GM10847 (cell line): ENCODE results near the gene CSMD2.

Source experiments
- POLR2A ChIP-seq: IDR thresholded peaks from 2 replicates; pipeline ENCODE4 v1.6.1; 2011; ENCODE audit not compliant: insufficient read length; ENCODE audit errors: extremely low read depth

The CSMD2 gene

DNA sequence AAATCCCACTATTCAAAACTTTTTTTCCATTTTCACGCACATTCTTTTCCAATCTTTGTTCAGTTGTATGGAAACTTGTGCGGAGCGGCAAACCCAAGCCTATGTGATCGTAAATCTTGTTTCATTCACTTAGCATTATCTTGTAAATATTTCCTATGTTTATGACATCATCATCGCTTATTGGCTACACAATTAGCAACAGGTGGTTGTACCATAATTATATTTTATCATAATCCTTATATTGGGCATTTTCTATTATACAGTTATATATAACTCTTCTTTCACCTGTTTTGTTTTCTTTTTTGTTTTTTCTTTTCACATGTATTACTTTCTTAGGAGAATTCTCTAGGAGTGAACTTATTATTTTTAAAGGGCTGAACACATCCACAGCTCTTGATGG is 627.1 kb downstream of the CSMD2 start:
- TF ChIP-seq POLR2A: no peak

DNA sequence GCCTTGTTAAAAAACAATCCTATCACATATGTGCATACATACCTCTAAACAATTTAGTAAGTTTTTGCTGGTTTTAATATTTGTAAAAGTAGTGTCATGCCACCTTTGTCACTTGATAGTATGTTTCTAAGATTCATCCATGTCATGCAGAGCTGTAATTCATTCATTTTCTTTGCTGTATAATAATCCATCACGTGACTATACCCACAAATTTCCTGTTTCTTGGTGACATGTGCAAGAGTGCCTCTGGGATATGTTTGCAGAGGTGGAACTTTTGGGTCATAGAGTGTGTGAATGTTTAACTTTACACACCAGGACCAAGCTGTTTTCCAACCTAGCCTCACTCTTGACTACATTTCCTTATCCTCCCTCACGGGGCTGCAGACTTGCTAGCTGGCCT is 629.7 kb downstream of the CSMD2 start:
- TF ChIP-seq POLR2A: no peak

DNA sequence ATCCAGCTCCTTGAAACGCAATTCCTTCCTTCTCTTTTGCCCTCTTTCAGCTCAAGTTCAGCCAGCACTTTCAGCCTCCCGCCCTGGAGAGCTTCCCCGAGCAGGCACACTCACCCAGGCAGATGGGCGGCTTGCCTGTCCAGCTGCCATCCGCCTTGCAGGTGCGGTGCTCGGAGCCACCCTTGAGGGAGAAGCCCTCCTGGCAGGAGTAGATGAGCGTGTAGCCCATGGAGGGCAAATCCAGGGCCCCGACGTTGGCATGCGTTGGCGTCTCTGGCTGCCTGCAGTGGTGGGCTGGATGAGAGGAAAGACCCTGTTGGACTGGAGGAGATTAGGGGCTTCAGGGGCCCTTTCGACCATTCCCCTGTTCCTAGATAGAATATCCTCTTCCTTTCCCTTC is 632.1 kb downstream of the CSMD2 start:
- no peak for TF ChIP-seq POLR2A

DNA sequence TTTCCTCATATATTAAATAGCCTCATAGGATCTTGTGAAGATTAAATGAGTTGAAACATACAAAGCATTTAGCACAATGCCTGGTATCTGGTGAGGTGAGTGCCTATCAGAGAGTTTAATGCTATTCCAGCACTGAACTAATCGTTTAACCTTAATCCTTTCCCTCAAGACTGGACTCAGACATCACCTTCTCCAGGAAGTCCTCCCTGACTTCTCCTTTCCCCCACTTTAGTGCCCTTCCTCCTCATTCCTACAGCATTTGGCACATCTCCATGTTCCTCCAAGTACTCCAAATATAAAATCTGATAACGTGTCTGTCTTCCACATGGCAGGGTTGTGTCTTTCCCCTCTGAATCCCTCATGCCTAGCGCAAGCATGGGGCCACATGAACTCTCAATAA is 632.8 kb downstream of the CSMD2 start:
- no peak for TF ChIP-seq POLR2A

DNA sequence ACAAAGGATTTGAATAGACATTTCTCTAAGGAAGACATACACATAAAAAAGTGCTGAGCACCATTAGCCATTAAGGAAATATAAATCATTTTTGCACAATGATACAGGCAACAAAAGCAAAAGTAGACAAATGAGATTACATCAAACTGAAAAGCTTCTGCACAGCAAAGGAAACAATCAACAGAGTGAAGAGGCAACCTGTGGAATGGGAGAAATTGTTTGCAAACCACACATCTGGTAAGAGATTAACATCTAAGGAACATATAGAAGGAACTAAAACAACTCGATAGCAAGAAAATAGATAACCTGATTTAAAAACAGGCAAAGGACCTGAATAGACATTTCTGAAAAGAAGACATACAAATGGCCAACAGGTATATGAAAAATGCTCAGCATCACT is 635.1 kb downstream of the CSMD2 start:
- no peak for TF ChIP-seq POLR2A

DNA sequence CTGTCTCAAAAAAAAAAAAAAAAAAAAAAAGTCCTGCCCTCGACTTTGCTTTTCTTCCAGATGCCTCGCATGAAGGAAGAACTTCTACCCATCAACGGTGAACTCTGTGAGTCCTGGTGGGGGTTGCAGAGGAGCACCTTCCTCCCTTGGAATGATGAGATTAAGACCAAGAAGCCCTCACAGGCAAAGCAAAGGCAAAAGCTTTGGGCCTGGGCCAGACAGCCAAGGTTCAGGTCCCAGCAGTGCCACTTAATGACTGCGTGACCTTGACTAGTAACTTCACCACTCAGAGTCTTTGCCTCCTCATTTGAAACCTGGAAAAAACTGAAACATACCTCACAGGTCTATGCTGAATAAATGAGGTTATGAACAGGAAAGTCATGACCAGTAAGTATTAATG is 637.1 kb downstream of the CSMD2 start:
- TF ChIP-seq POLR2A: no peak

DNA sequence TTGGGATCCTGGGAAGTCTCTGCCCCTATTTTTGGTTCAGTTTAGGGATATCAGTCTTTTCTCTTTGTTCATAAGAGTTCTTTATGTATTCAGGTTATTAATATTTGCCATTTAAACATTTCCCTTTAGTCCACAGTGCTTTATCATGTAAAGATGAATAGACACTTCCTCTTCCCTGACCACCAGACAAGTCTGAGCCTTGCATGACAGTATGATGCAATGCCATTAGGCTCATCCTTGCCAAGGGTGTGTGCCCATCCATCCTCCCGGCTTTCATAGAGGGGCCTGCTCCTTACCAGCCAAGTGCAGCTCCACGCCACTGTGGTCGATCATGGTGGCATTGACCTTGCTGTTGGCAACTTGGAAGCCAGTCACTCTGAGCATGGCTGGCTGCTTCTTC is 640.4 kb downstream of the CSMD2 start:
- TF ChIP-seq POLR2A: no peak

DNA sequence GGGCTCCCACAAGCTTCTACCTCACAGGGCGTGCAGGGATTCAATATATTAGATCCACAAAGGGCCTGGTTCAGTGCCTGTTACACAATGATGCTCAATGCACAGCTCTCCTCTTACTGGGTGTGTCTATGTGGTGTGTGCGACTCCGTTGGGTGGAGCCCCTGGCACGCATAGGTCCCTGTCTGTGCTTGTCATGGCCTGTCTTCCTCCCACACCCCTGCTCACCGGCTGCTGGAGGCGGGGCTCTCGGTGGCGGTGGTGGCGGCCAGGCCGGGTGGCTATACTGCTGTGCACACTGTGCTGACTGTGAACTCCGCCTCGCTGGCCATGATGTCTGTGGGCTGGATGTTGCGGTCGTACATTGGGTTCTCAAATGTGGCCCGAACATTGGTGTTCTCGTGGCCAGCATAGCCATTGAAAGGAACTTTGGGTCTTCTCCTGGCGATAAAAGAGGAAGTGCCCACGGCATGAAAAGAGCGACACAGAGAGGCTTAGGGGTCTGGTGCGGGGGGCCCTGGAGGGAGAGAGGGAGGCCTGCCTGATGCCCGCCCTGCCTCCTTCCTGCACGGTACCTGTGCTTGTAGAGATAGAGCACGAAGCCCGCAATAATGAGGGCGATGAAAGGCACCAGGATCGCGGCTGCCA is 645.7 kb downstream of the CSMD2 start:
- no peak for TF ChIP-seq POLR2A

DNA sequence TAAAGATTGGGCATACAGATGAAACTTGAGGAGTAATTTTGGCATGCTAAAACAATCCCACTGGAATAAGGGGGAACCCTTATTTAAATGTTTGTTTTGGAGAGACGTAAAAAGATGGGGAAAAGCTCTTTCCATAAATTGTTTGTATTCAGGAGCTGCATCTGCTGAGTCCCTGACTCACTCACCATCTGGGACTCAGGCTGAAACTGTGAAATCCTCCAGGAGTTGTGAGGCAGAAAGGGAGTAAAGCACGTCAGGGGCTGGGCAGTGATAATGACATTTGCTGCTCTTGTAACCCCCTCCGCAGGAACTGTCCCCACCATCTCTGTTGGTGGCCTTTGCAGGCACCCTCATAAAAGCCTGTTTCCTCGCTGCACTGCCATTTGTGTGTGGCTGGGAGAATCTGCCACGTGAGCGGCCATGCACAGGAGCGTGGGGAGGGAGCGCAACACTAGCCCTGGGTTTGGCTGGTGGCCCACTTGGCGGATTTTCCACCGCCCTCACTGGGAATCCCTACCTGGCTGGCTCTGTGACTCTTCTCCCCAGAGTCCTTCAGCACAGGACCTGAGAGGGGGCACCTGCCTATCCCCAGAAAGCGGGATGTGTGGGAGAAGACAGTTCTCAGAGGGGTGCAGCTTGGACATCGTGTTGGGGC is 647.3 kb downstream of the CSMD2 start:
- no peak for TF ChIP-seq POLR2A

DNA sequence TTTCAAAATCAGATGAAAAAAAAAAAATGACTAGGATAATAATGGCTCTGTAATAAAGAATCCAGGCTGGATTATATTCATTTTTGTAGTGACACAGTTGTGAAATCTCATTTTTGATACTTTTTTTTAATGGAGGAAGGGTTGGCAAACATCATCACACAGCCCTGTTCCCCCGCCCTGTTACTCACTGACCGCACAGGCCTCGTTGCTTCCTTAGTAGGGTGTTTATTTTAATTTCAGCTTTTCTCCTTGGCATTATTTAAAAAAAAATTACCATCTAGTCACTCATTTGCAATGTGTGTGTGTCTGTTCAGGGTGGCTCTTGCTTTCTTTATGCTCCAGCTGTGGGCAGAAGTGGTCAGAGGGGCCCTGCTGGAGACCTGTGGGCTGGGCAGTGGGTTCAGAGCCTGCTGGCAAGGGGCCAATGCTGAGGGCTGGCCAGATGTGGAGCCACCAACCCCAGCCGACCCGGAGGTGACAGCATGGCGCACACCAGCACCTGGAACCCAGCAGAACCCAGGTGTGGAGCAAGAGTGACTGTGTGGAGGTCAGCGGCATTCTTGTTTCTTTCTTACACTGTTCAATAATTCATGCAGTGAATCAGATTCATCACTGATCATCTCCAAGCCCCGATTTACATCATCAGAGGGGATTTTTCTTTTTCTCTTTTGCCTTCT is 648.0 kb downstream of the CSMD2 start:
- no peak for TF ChIP-seq POLR2A

DNA sequence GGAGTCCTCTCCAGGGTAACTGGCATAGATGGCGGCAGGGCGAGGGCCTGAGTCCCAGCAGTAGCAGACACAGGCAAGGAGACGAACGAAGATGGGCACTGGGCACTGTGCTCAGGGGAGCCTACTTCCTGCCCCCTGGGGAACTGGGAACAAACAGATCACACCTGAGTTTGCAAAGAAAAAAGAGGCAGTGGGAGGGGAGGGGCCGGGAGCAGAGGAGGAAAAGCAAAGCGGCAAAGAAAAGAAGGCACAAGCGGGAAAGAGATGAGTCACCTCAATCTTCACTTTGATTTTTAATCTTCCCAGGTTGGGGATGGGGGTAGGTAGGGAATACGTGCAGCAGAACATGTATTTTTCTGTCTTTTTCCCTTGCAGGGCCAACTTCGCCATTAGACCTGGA is 648.6 kb downstream of the CSMD2 start:
- no peak for TF ChIP-seq POLR2A

DNA sequence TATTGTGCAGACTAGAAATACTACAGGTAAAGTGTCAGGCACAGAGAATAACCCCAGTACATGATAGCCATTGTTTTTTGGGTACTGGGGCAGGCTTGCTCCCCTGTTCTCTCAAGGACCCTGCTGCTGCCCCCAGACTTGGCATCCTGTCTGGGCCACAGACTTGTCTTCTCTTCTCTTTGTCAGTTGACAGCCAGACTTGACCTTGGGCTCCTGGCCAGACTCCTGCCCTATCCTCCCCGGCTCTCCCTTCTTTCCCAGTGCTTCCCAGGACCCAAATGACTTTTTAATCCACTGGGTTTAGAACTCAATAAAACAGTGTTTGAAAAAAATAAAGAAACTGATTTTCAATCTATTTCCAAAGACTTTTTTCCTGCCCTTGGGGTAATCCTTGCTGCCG is 649.4 kb downstream of the CSMD2 start:
- TF ChIP-seq POLR2A: no peak

DNA sequence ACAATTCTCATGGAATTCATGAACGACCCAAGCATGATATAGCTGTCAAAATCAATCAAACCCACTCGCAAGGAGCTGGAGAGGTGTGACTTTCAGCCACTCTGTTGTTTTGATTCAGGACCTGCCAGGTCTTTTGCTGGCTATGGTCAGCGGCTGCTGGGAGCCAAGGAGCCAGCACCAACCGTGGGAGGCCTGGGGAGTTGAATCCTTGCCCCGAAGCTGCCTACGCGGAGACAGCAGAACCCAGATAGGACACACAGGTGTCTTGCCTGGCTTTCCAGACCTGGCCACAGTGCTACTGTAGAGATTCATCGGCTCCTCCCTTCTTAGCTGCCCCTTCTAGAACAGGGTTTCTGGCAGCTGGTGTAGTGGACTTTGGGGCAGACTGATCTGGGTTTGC is 649.9 kb downstream of the CSMD2 start:
- TF ChIP-seq POLR2A: no peak

DNA sequence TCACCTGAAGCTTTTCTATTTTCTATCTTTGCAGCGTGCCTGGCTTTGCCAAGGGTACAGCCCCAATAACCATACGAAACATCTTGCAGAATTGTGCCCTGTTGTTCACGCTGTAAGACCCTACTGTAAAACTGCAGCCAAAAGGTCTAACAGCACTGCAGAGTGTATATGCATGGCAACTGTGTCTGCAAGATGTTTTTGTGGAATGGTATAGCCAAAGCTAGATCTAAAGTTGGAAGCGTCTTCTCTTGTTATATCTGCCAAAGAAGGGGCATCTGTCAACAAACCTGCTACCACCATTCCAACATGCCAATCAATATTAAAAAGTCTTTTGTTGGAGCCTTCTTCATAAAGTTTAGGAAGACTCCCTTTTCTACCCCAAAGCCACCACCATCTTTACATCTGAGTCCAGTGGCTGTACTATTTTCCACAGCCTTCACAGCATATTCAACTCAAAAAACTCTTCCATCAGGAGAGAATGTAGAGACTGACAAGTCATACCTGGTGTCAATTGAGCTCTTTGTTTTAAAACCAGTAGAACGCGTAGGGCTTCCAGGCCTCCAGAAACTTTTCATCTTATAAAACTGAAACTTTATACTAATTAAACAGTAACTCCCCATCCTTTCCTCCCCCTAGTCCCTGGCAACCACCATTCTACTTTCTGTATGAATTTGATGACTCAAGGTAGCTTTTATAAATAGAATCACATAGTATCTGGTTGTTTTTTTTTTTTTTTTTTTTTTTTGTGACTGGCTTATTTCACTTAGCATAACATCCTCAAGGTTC is 652.6 kb downstream of the CSMD2 start:
- TF ChIP-seq POLR2A: no peak

DNA sequence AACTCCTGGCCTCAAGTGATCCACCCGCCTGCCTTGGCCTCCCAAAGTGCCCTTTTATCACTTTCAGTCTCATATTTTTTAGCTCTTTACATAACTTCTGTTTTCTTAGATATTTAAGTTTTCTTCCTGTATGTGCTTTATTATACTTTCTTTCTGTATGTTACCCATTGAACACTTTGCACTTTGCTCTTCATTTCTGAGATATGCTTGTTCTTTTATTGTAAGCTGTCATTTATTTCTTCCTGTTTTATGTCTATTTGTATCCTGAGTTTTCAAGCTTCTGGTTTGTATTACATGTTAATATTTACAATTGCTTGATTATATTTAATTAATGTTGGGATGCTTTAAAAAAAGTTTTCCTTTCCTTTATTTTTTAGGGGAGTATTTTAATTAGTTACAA is 656.9 kb downstream of the CSMD2 start:
- no peak for TF ChIP-seq POLR2A

DNA sequence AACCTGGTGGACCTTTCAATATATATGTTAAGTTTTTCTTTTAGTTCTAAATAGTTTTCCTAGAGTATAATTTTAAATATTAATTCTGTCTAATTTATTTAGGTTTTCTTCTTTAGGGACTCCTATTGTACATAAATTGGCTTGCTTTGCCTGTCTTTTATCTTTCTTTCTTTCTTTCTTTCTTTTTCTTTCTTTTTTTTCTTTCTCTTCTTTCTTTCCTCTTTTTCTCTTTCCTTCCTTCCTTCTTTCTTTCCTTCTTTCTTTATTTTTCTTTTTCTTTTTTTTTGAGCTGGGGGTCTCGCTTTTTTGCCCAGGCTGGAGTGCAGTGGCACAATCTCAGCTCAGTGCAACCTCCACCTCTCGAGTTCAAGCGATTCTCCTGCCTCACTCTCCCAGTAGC is 657.4 kb downstream of the CSMD2 start:
- TF ChIP-seq POLR2A: no peak
